ENCODE data around the gene ITFG2.
A peak's percentile ranks its signal among the peaks of the same experiment; 100 is the strongest.

ITFG2 gene

DNA sequence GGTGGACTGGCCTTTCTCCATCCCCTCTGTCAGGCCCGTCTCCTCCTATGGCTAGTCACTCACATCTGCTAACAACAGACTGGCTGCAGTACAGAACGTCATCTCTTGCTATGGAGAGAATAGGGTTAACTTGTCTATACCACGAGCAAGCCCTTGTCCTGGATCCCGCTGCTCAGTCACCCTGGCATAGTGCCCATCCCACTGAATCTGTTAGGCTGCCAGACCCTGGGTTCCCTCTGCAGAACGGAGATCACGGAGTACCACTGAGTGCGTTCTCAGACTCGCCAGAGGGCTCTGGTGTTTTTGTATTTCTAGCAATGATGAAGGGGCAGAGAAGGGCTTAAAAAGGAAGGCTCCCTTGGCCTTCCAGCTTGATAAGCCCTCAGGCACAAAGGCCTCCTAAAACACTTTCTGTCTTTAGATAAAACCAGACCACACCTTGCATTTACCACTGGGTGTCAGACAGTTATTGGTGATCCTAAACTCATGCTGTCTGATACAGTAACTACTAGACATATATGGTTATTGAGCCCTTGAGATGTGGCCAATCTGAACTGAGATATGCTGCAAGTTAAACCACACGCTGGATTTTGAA, 28.7 kb downstream of the ITFG2 start:
- Histone ChIP-seq H3K36me3 (no peaks in the 10 kb centered on the region), H3K4me3 (ENCODE audit: low read depth, low read length) (no peak overlapping the region), H3K4me1 (peaks cover 8% of the 10 kb centered on the region), H3K9me3 (no peaks in the 10 kb centered on the region), H3K27me3 (no peaks in the 10 kb centered on the region)
- peak; percentile 79 for DNase-seq
- TF ChIP-seq, protein P1, sequence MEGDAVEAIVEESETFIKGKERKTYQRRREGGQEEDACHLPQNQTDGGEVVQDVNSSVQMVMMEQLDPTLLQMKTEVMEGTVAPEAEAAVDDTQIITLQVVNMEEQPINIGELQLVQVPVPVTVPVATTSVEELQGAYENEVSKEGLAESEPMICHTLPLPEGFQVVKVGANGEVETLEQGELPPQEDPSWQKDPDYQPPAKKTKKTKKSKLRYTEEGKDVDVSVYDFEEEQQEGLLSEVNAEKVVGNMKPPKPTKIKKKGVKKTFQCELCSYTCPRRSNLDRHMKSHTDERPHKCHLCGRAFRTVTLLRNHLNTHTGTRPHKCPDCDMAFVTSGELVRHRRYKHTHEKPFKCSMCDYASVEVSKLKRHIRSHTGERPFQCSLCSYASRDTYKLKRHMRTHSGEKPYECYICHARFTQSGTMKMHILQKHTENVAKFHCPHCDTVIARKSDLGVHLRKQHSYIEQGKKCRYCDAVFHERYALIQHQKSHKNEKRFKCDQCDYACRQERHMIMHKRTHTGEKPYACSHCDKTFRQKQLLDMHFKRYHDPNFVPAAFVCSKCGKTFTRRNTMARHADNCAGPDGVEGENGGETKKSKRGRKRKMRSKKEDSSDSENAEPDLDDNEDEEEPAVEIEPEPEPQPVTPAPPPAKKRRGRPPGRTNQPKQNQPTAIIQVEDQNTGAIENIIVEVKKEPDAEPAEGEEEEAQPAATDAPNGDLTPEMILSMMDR (IDR thresholded peaks at IDR 0.05; ENCODE audit: low read depth, low read length): no peak

DNA sequence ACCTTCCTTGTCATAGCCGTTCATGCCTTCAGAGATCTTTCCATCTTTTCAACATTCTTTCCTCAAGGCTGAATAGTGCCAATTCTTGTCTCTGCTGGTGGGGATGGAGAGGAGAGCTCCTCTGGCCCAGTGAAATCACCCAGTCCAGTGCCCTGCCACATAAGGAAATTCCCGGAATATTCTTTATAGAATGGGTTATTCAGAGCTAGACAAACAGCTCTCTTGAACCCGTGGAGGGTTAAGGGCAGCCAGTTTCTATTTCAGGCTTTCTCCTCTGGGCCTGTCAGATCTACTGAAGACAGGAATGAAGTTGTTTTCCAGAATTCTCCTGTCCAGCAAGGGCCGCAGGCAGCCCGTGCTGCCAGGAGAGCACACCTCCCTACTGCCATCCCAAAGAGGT, 30.5 kb downstream of the ITFG2 start:
- Histone ChIP-seq H3K4me1 (peaks cover 8% of the 10 kb centered on the region; the same call in 1 of the 2 replicates), H3K27me3 (no peaks in the 10 kb centered on the region), H3K9me3 (no peaks in the 10 kb centered on the region), H3K36me3 (no peaks in the 10 kb centered on the region), H3K4me3 (ENCODE audit: low read depth, low read length) (no peak overlapping the region)
- TF ChIP-seq, protein P1 (IDR thresholded peaks at IDR 0.05; ENCODE audit: low read depth, low read length): no peak
- DNase-seq: no peak

DNA sequence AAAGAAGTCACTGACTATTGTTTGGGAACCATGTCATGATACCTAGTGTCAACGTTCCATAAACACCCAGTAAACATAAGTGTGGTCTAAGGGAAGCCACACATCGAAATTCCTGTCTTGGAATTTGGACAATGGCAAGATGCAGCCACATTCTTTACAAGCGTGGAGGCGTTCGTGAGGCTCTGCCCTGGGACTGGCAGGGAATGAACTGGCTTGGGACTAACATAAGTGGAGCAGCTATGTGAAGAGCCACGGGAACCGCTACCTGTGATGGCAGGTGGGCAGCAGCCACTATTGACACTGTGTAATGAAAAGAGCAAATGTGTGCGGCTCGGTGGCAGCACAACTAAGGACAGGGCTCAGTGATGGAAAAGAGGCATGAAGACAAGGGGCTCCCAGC, 32.3 kb downstream of the ITFG2 start:
- TF ChIP-seq, protein P1 (IDR thresholded peaks at IDR 0.05; ENCODE audit: low read depth, low read length): no peak
- no peak for DNase-seq
- no peaks in the 10 kb centered on the region for H3K9me3 ChIP-seq
- H3K4me1 ChIP-seq: peaks cover 8% of the 10 kb centered on the region; the same call in 1 of the 2 replicates
- no peaks in the 10 kb centered on the region for H3K36me3 ChIP-seq
- no peaks in the 10 kb centered on the region for H3K27me3 ChIP-seq
- no peak overlapping the region for H3K4me3 ChIP-seq (ENCODE audit: low read depth, low read length)

DNA sequence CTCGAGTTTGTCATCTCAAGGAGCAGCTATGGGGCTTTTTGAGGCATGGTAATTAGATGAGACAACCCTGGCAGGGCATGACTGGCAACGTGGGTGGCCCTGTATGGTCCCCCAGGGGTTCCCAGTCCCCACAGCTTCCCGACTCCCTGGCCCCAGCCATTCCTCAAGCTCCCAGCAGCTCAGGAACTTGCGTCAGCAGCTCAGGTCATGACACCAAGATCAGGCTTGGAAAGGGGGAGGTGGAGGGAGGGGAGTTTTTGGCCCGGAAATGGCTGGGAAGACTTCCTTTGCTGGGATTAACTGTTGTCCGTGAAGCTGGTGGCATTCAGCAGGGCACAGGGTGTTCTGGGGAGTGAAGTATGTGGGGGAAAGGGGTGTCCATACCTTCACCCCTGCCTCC, 32.8 kb downstream of the ITFG2 start:
- Histone ChIP-seq H3K4me3 (ENCODE audit: low read depth, low read length) (no peak overlapping the region), H3K27me3 (no peaks in the 10 kb centered on the region), H3K9me3 (no peaks in the 10 kb centered on the region), H3K36me3 (no peaks in the 10 kb centered on the region), H3K4me1 (peaks cover 8% of the 10 kb centered on the region; the same call in 1 of the 2 replicates)
- TF ChIP-seq, protein P1 (IDR thresholded peaks at IDR 0.05; ENCODE audit: low read depth, low read length): no peak
- no peak for DNase-seq

DNA sequence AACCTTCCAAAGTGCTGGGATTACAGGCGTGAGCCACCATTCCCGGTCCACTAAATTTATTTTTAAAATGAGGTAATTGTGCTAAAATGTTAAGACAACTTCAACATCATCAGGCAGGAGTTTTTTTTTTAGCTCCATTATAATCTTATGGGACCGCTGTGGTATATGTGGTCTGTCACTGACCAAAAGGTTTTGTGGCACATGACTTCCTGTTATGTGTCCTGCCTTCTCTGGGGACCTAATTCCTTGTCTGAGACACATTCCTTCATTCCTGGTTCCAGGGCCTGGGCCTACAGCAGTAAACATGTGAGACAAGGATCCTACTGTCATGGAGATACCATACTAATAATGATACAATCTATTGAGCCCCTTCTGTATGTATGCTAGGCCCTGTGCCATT, 39.5 kb downstream of the ITFG2 start:
- Histone ChIP-seq H3K9me3 (no peaks in the 10 kb centered on the region), H3K36me3 (no peaks in the 10 kb centered on the region), H3K4me3 (ENCODE audit: low read depth, low read length) (no peak overlapping the region), H3K27me3 (no peaks in the 10 kb centered on the region), H3K4me1 (no peaks in the 10 kb centered on the region)
- DNase-seq: no peak
- TF ChIP-seq, protein P1 (IDR thresholded peaks at IDR 0.05; ENCODE audit: low read depth, low read length): no peak

DNA sequence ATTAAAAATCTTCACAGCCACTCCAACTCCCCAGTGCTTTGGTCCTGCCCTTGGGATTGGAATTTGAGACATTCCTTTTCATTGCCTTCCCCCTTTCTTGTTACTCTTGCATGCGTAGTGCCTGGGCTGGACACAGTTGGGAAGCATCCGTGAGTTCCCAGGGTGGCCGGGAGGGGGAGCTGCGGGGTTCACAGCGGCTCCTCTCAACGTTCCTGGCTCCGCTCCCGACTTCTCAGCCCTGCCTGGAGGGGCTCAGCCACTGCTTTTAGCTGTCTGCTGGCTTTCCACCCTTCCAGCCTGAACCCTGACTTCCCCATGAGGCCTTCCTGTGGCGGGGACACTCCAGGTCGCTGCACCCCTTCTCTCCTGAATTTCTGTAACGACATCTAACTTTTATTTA, 41.2 kb downstream of the ITFG2 start:
- no peaks in the 10 kb centered on the region for H3K4me1 ChIP-seq
- H3K27me3 ChIP-seq: no peaks in the 10 kb centered on the region
- TF ChIP-seq, protein P1 (IDR thresholded peaks at IDR 0.05; ENCODE audit: low read depth, low read length): peak; percentile 93
- peaks cover 6% of the 10 kb centered on the region for H3K36me3 ChIP-seq
- no peak overlapping the region for H3K4me3 ChIP-seq (ENCODE audit: low read depth, low read length)
- H3K9me3 ChIP-seq: no peaks in the 10 kb centered on the region
- peak; percentile 89 for DNase-seq
